ENCODE data around the gene PRMT7. TPM values are rescaled to one million over a fixed set of nuclear protein-coding genes. Genes with fewer than 3 reads are reported as not detected.

Gene PRMT7
- total and polyA plus RNA-seq, 7 experiments from 2014 or later, result 42.5 to 95.1 (median 72.6) TPM

- Histone ChIP-seq H3K36me3 (ENCODE audit: control insufficient read depth in 2 of 3, insufficient read depth in 3 of 3, low read length in 3 of 3) (peaks cover 22 to 97% (median 34%) of the 10 kb centered on the region in 3 experiments), H3K4me3 (ENCODE audit: low read length) (no peak overlapping the region), H3K4me1 (ENCODE audit: control insufficient read depth in 2 of 2, insufficient read depth in 2 of 2, low read length in 2 of 2) (peaks cover 13 to 21% of the 10 kb centered on the region in 2 donors), H3K27me3 (ENCODE audit: control insufficient read depth in 2 of 2, insufficient read depth in 2 of 2, low read length in 2 of 2) (no peaks in the 10 kb centered on the region), H3K27ac (ENCODE audit: low read depth, low read length) (peak overlapping the region; percentile 34), H3K9me3 (ENCODE audit: control insufficient read depth in 2 of 3, low read length in 3 of 3) (no peaks in the 10 kb centered on the region)
- H3K4me3 Mint-ChIP-seq, result no peak overlapping the region
- H3K36me3 Mint-ChIP-seq, result peaks cover 9 to 66% (median 38%) of the 10 kb centered on the region in 5 donors
- no peaks in the 10 kb centered on the region for H3K9me3 Mint-ChIP-seq
- H3K4me1 Mint-ChIP-seq, result peaks cover 28 to 83% (median 61%) of the 10 kb centered on the region in 7 donors
- CTCF ChIA-PET, result interaction anchor here (0.8 to 27.4 kb wide), 4 partner anchors 14 to 55 kb away, joined by 3 to 317 read pairs (median 4); partner anchors contain the start of genes PRMT7, SLC7A6 and SLC7A6OS
- peak overlapping the region in 6 of 9 donors; percentile 48 to 84 (median 80) for H3K27ac Mint-ChIP-seq
- no peak for ATAC-seq
- no peak for DNase-seq
- H3K27me3 Mint-ChIP-seq, result no peaks in the 10 kb centered on the region
- intact Hi-C loops (cut with micrococcal nuclease), result no loop called here
- POLR2A ChIA-PET, result interaction anchor here (0.8 to 4.8 kb wide), 4 partner anchors 8 to 15 kb away, joined by 3 to 25 read pairs (median 8); partner anchors contain the start of genes PRMT7 and SLC7A6OS
Observed at GRCh38 chr16:68296291-68296690, 14.5 kb upstream of the PRMT7 start.

- DNase-seq (no peak), ATAC-seq (peak; percentile 54)
- H3K27ac Mint-ChIP-seq, result peak overlapping the region in 6 of 9 donors; percentile 65 to 84 (median 78)
- no peak overlapping the region for H3K4me3 ChIP-seq (ENCODE audit: low read length)
- intact Hi-C loops (cut with micrococcal nuclease), result loop anchor here in 1 of 2 donors (1.0 kb wide), 1 partner anchor 10 kb away; no protein-coding TSS in a partner anchor
- peaks cover 23 to 97% (median 34%) of the 10 kb centered on the region in 3 experiments for H3K36me3 ChIP-seq (ENCODE audit: control insufficient read depth in 2 of 3, insufficient read depth in 3 of 3, low read length in 3 of 3)
- ChIA-PET POLR2A (interaction anchor here (0.7 to 4.8 kb wide), 5 partner anchors 9 to 24 kb away, joined by 3 to 25 read pairs (median 3); partner anchors contain the start of genes PRMT7 and SLC7A6OS), CTCF (interaction anchor here (0.8 to 27.4 kb wide), 3 partner anchors 33 to 56 kb away, joined by 3 to 317 read pairs (median 3); partner anchors contain the start of gene SLC7A6)
- H3K4me1 Mint-ChIP-seq, result peaks cover 24 to 82% (median 57%) of the 10 kb centered on the region in 7 donors
- peaks cover 8 to 66% (median 36%) of the 10 kb centered on the region in 5 donors for H3K36me3 Mint-ChIP-seq
- H3K9me3 Mint-ChIP-seq, result no peaks in the 10 kb centered on the region
- peaks cover 9 to 17% of the 10 kb centered on the region in 2 donors for H3K4me1 ChIP-seq (ENCODE audit: control insufficient read depth in 2 of 2, insufficient read depth in 2 of 2, low read length in 2 of 2)
- no peak overlapping the region for H3K4me3 Mint-ChIP-seq
- H3K27ac ChIP-seq (ENCODE audit: low read depth, low read length), result peak overlapping the region; percentile 29
- no peaks in the 10 kb centered on the region for H3K9me3 ChIP-seq (ENCODE audit: control insufficient read depth in 2 of 3, low read length in 3 of 3)
- no peaks in the 10 kb centered on the region for H3K27me3 ChIP-seq (ENCODE audit: control insufficient read depth in 2 of 2, insufficient read depth in 2 of 2, low read length in 2 of 2)
- no peaks in the 10 kb centered on the region for H3K27me3 Mint-ChIP-seq
Observed at GRCh38 chr16:68296693-68297092, 14.1 kb upstream of the PRMT7 start.

GRCh38 chr16:68297908-68298307 is 12.9 kb upstream of the PRMT7 start:
- ATAC-seq (no peak), DNase-seq (no peak)
- peak overlapping the region in 7 of 9 donors; percentile 59 to 78 (median 68) for H3K27ac Mint-ChIP-seq
- no peaks in the 10 kb centered on the region for H3K27me3 Mint-ChIP-seq
- ChIA-PET CTCF (interaction anchor here (3.6 kb wide), 1 partner anchor 36 kb away, joined by 30 read pairs; no protein-coding TSS in a partner anchor), POLR2A (interaction anchor here (1.1 to 4.0 kb wide), 3 partner anchors 10 to 23 kb away, joined by 3 to 43 read pairs (median 3); no protein-coding TSS in a partner anchor)
- Histone ChIP-seq H3K27ac (ENCODE audit: low read depth, low read length) (peak overlapping the region; percentile 18), H3K4me1 (ENCODE audit: control insufficient read depth in 2 of 2, insufficient read depth in 2 of 2, low read length in 2 of 2) (peaks cover 0 to 6% of the 10 kb centered on the region in 2 donors), H3K36me3 (ENCODE audit: control insufficient read depth in 2 of 3, insufficient read depth in 3 of 3, low read length in 3 of 3) (peaks cover 33 to 99% (median 39%) of the 10 kb centered on the region in 3 experiments), H3K9me3 (ENCODE audit: control insufficient read depth in 2 of 3, low read length in 3 of 3) (no peaks in the 10 kb centered on the region), H3K27me3 (ENCODE audit: control insufficient read depth in 2 of 2, insufficient read depth in 2 of 2, low read length in 2 of 2) (no peaks in the 10 kb centered on the region), H3K4me3 (ENCODE audit: low read length) (no peak overlapping the region)
- peaks cover 12 to 71% (median 34%) of the 10 kb centered on the region in 5 donors for H3K36me3 Mint-ChIP-seq
- no peak overlapping the region for H3K4me3 Mint-ChIP-seq
- no peaks in the 10 kb centered on the region for H3K9me3 Mint-ChIP-seq
- intact Hi-C loops (cut with micrococcal nuclease), result loop anchor here in 1 of 2 donors (1.0 kb wide), 2 partner anchors 9 to 12 kb away; no protein-coding TSS in a partner anchor
- peaks cover 16 to 78% (median 48%) of the 10 kb centered on the region in 7 donors for H3K4me1 Mint-ChIP-seq

- Histone ChIP-seq H3K9me3 (ENCODE audit: control insufficient read depth in 2 of 3, low read length in 3 of 3) (no peaks in the 10 kb centered on the region), H3K4me1 (ENCODE audit: control insufficient read depth in 2 of 2, insufficient read depth in 2 of 2, low read length in 2 of 2) (peaks cover 0 to 3% of the 10 kb centered on the region in 2 donors), H3K27me3 (ENCODE audit: control insufficient read depth in 2 of 2, insufficient read depth in 2 of 2, low read length in 2 of 2) (no peaks in the 10 kb centered on the region), H3K4me3 (ENCODE audit: low read length) (no peak overlapping the region), H3K36me3 (ENCODE audit: control insufficient read depth in 2 of 3, insufficient read depth in 3 of 3, low read length in 3 of 3) (peaks cover 33 to 98% (median 38%) of the 10 kb centered on the region in 3 experiments), H3K27ac (ENCODE audit: low read depth, low read length) (peak overlapping the region; percentile 18)
- no peak for ATAC-seq
- intact Hi-C loops (cut with micrococcal nuclease), result loop anchor here in 1 of 2 donors (1.0 kb wide), 1 partner anchor 9 kb away; no protein-coding TSS in a partner anchor
- DNase-seq, result no peak
- peaks cover 12 to 74% (median 46%) of the 10 kb centered on the region in 7 donors for H3K4me1 Mint-ChIP-seq
- CTCF ChIA-PET, result interaction anchor here (3.6 kb wide), 1 partner anchor 37 kb away, joined by 30 read pairs; no protein-coding TSS in a partner anchor
- H3K27me3 Mint-ChIP-seq, result no peaks in the 10 kb centered on the region
- POLR2A ChIA-PET, result interaction anchor here (1.0 to 4.0 kb wide), 4 partner anchors 10 to 19 kb away, joined by 3 to 43 read pairs (median 14); partner anchors contain the start of genes PRMT7 and SLC7A6OS
- H3K36me3 Mint-ChIP-seq, result peaks cover 12 to 71% (median 34%) of the 10 kb centered on the region in 5 donors
- no peaks in the 10 kb centered on the region for H3K9me3 Mint-ChIP-seq
- H3K4me3 Mint-ChIP-seq, result no peak overlapping the region
- H3K27ac Mint-ChIP-seq, result peak overlapping the region in 7 of 9 donors; percentile 36 to 78 (median 65)
Observed at GRCh38 chr16:68298312-68298711, 12.5 kb upstream of the PRMT7 start.

DNA sequence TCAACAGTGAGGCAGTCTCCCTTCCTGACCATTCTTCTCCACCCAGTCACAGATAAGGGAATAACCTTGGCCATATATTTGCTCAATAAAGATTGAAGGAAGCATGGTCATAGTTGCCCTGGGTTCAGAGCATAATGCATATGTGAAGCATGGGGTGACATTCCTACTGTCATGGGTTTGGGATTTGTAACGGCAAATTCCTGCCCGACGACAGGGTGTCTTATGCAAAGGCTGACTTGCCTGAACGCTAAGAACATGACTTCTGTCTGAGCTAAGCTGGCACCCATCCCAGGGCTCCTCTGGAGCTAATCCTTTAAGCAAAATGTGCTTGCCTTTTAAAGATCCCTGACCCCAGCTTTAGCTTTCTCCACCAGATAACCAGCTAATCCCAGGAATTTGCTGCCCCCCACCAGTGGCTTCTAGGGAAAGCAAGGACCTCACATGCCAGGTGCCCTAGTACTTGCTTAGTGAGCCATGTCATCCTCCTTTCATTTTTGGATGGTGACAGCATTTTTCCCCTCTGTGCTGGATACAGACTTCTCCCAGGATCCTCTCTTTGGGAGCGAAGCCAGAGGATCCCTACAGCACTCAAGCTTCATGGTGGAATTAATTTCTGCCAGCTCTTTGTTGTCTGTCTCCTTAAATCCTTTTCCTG is 11.8 kb upstream of the PRMT7 start:
- POLR2A ChIA-PET, result interaction anchor here (0.6 to 4.0 kb wide), 7 partner anchors 10 to 1083 kb away, joined by 3 to 43 read pairs (median 11); partner anchors contain the start of genes PRMT7 and SLC7A6OS
- peaks cover 5 to 73% (median 40%) of the 10 kb centered on the region in 7 donors for H3K4me1 Mint-ChIP-seq
- H3K27me3 Mint-ChIP-seq, result no peaks in the 10 kb centered on the region
- no peak overlapping the region for H3K4me3 ChIP-seq (ENCODE audit: low read length)
- peaks cover 35 to 98% (median 39%) of the 10 kb centered on the region in 3 experiments for H3K36me3 ChIP-seq (ENCODE audit: control insufficient read depth in 2 of 3, insufficient read depth in 3 of 3, low read length in 3 of 3)
- peak overlapping the region; percentile 1 to 80 (median 30) for H3K27ac Mint-ChIP-seq
- no peak overlapping the region for H3K4me3 Mint-ChIP-seq
- no peaks in the 10 kb centered on the region for H3K4me1 ChIP-seq (ENCODE audit: control insufficient read depth in 2 of 2, insufficient read depth in 2 of 2, low read length in 2 of 2)
- H3K27ac ChIP-seq (ENCODE audit: low read depth, low read length), result peak overlapping the region; percentile 20
- no peaks in the 10 kb centered on the region for H3K27me3 ChIP-seq (ENCODE audit: control insufficient read depth in 2 of 2, insufficient read depth in 2 of 2, low read length in 2 of 2)
- no peak for ATAC-seq
- CTCF ChIA-PET, result interaction anchor here (0.7 to 3.6 kb wide), 5 partner anchors 12 to 38 kb away, joined by 4 to 30 read pairs (median 5); partner anchors contain the start of genes PRMT7, SLC7A6 and SLC7A6OS
- H3K36me3 Mint-ChIP-seq, result peaks cover 9 to 72% (median 36%) of the 10 kb centered on the region in 5 donors
- intact Hi-C loops (cut with micrococcal nuclease), result loop anchor here in 1 of 2 donors (1.0 kb wide), 1 partner anchor 10 kb away; no protein-coding TSS in a partner anchor
- DNase-seq, result no peak
- H3K9me3 ChIP-seq (ENCODE audit: control insufficient read depth in 2 of 3, low read length in 3 of 3), result no peaks in the 10 kb centered on the region
- no peaks in the 10 kb centered on the region for H3K9me3 Mint-ChIP-seq
